SK-N-SH (cell line): Measurements from ENCODE around the gene PXT1. TPM values are rescaled to one million over a fixed set of nuclear protein-coding genes. Genes with fewer than 3 reads are reported as not detected.
"Not testable (repeated sequence)": the region's sequence is repeated elsewhere in the genome, so short reads cannot be mapped to it uniquely, and the experiment has no call there.

Experiments used
- CTCF ChIA-PET: fragments of 300-600, 350-600 bp; formaldehyde crosslinking; extraction: SDS; loops from one replicate; lab custom pipeline; 2021; lab: Yijun Ruan, JAX
- POLR2A ChIA-PET: fragments of 350-600 bp; sonication (Branson Sonifier 250); formaldehyde crosslinking; extraction: SDS; loops from one replicate; lab custom pipeline; 2020; ENCODE audit warnings: antibody characterized with exemption, inconsistent platforms; lab: Yijun Ruan, JAX
- DNase-seq: peaks from one replicate; pipeline ENCODE4 v3.0.0; 2012
- H2AFZ ChIP-seq: fragments of 200-600 bp; sonication (generic); 2 replicates; pipeline ENCODE4 v1.8.1; 2016; ENCODE audit warnings: antibody characterized with exemption, mild to moderate bottlenecking, low read depth
- H3F3A ChIP-seq: fragments of 200-600 bp; sonication (generic); replicated peaks from 2 replicates; pipeline ENCODE3; 2016; ENCODE audit warnings: antibody characterized with exemption, mild to moderate bottlenecking; ENCODE audit not compliant: insufficient read depth
- H3K27ac ChIP-seq, 2 experiments: fragments of 200-500 bp in 1 of 2; fragments of 200-600 bp in 1 of 2; sonication (Bioruptor generic) in 1 of 2; sonication (generic), shearing (Covaris generic) in 1 of 2; 2 replicates each; pipeline versions ENCODE4 v1.5.1 to v1.6.1; 2014 to 2016; ENCODE audit warnings: low read depth in 2 of 2, inconsistent platforms in 1 of 2, low read length in 1 of 2, mild to moderate bottlenecking in 1 of 2, mixed read lengths in 1 of 2
- H3K27me3 ChIP-seq: fragments of 200-600 bp; sonication (generic), shearing (Covaris generic); 2 replicates; pipeline ENCODE4 v1.6.1; 2016; ENCODE audit warnings: mixed run types; ENCODE audit not compliant: insufficient read depth
- H3K36me3 ChIP-seq, 2 experiments: fragments of 200-500 bp in 1 of 2; fragments of 200-600 bp in 1 of 2; sonication (Bioruptor generic) in 1 of 2; sonication (generic) in 1 of 2; replicated peaks in 1 of 2; 2 replicates each; pipeline versions ENCODE3 to v1.5.1; 2014 to 2016; ENCODE audit warnings: low read length in 1 of 2, mild to moderate bottlenecking in 1 of 2; ENCODE audit not compliant: insufficient read depth in 2 of 2, control insufficient read depth in 1 of 2
- H3K4me1 ChIP-seq, 2 experiments: fragments of 200-500 bp in 1 of 2; fragments of 200-600 bp in 1 of 2; sonication (Bioruptor generic) in 1 of 2; sonication (generic), shearing (Covaris generic) in 1 of 2; 2 replicates each; pipeline versions ENCODE4 v1.5.1 to v1.6.1; 2014 to 2016; ENCODE audit warnings: low read depth in 1 of 2, low read length in 1 of 2, mixed run types in 1 of 2; ENCODE audit not compliant: insufficient read depth in 2 of 2, control insufficient read depth in 1 of 2
- H3K4me2 ChIP-seq: fragments of 200-600 bp; sonication (generic), shearing (Covaris generic); 2 replicates; pipeline ENCODE4 v1.6.1; 2017; ENCODE audit warnings: mixed run types
- H3K4me3 ChIP-seq, 2 experiments: fragments of 200-500 bp in 1 of 2; fragments of 200-600 bp in 1 of 2; sonication (Bioruptor generic) in 1 of 2; sonication (generic), shearing (Covaris generic) in 1 of 2; 2 replicates each; pipeline versions ENCODE4 v1.5.1 to v1.8.1; 2014 to 2016; ENCODE audit warnings: low read depth in 2 of 2, inconsistent platforms in 1 of 2, low read length in 1 of 2, mild to moderate bottlenecking in 1 of 2, mixed read lengths in 1 of 2, moderate library complexity in 1 of 2
- H3K79me2 ChIP-seq: fragments of 200-600 bp; sonication (generic); 2 replicates; pipeline ENCODE4 v1.8.1; 2017; ENCODE audit warnings: mild to moderate bottlenecking; ENCODE audit not compliant: insufficient read depth
- H3K9ac ChIP-seq: fragments of 200-600 bp; sonication (generic); 2 replicates; pipeline ENCODE4 v1.6.1; 2017; ENCODE audit warnings: mixed run types
- H3K9me2 ChIP-seq: fragments of 200-600 bp; sonication (generic); 2 replicates; pipeline ENCODE4 v1.6.1; 2017; ENCODE audit warnings: mixed run types
- H3K9me3 ChIP-seq: fragments of 200-600 bp; sonication (generic); 2 replicates; pipeline ENCODE4 v1.6.1; 2017; ENCODE audit warnings: mixed run types, mild to moderate bottlenecking, moderate library complexity
- H4K20me1 ChIP-seq: fragments of 200-600 bp; sonication (generic); 2 replicates; pipeline ENCODE4 v1.6.1; 2017; ENCODE audit warnings: mild to moderate bottlenecking, mixed run types; ENCODE audit not compliant: insufficient read depth
- CHD2 ChIP-seq: fragments of 150-350 bp; IDR thresholded peaks from 2 replicates; pipeline ENCODE4 v1.6.1; 2018; ENCODE audit warnings: low read length; ENCODE audit not compliant: partially characterized antibody
- ELF1 ChIP-seq: IDR thresholded peaks from 2 replicates; pipeline ENCODE4 v1.4.0; 2012
- FOXJ3 ChIP-seq: sonication (generic); formaldehyde crosslinking; IDR thresholded peaks from 2 replicates; pipeline ENCODE4 v1.5.1; 2020; ENCODE audit warnings: mild to moderate bottlenecking, missing genetic modification reagents
- FOXM1 ChIP-seq: IDR thresholded peaks from 2 replicates; pipeline ENCODE4 v1.4.0; 2012; ENCODE audit warnings: low read depth, mild to moderate bottlenecking
- GATA2 ChIP-seq: sonication (generic); formaldehyde crosslinking; IDR thresholded peaks from 2 replicates; pipeline ENCODE4 v1.5.0; 2020; ENCODE audit warnings: mild to moderate bottlenecking, missing genetic modification reagents
- JUND ChIP-seq: IDR thresholded peaks from 2 replicates; pipeline ENCODE4 v1.4.0; 2012
- MXI1 ChIP-seq: IDR thresholded peaks from 2 replicates; pipeline ENCODE4 v1.6.1; 2012; ENCODE audit warnings: mild to moderate bottlenecking, low read depth, low read length, improper control_type of control experiment
- NRF1 ChIP-seq: IDR thresholded peaks from 2 replicates; pipeline ENCODE4 v1.6.1; 2012; ENCODE audit warnings: low read depth, mild to moderate bottlenecking, low read length
- SMC3 ChIP-seq: IDR thresholded peaks from 2 replicates; pipeline ENCODE4 v1.6.1; 2012; ENCODE audit warnings: low read depth, low read length, improper control_type of control experiment
- TCF12 ChIP-seq: IDR thresholded peaks from 2 replicates; pipeline ENCODE4 v1.4.0; 2012
- YY1 ChIP-seq: IDR thresholded peaks from 2 replicates; pipeline ENCODE4 v1.4.0; 2012; ENCODE audit warnings: low read depth, mild to moderate bottlenecking
- WGBS: methylation state at CpG from one replicate; pipeline ENCODE4 v1.1.6; 2017; ENCODE audit warnings: low lambda C conversion rate; 5-methylcytosine and 5-hydroxymethylcytosine counted together
- polyA plus RNA-seq, 3 experiments: library from polyadenylated mRNA; depleted of rRNA; stranded (reverse); fragments of >200 nt; gene quantifications; 2 replicates each; pipeline ENCODE4 v1.2.3, GENCODE V29; 2012
- TF ChIP-seq, protein P1 (sequence below): IDR thresholded peaks from 2 replicates; pipeline ENCODE4 v1.4.0; 2012; ENCODE audit warnings: low read depth, borderline replicate concordance

PXT1 gene
- polyA plus RNA-seq, 1 of the 3 experiments (the other 2 are of a cell fraction), result not detected

- TF ChIP-seq, protein P1, sequence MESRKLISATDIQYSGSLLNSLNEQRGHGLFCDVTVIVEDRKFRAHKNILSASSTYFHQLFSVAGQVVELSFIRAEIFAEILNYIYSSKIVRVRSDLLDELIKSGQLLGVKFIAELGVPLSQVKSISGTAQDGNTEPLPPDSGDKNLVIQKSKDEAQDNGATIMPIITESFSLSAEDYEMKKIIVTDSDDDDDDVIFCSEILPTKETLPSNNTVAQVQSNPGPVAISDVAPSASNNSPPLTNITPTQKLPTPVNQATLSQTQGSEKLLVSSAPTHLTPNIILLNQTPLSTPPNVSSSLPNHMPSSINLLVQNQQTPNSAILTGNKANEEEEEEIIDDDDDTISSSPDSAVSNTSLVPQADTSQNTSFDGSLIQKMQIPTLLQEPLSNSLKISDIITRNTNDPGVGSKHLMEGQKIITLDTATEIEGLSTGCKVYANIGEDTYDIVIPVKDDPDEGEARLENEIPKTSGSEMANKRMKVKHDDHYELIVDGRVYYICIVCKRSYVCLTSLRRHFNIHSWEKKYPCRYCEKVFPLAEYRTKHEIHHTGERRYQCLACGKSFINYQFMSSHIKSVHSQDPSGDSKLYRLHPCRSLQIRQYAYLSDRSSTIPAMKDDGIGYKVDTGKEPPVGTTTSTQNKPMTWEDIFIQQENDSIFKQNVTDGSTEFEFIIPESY, result no peak
- no peak for TF ChIP-seq JUND
- TF ChIP-seq SMC3, result no peak
- no peak for TF ChIP-seq GATA2 (CRISPR knock-in tag)
- no peak for TF ChIP-seq FOXJ3 (CRISPR knock-in tag)
- TF ChIP-seq CHD2, result no peak
- TF ChIP-seq NRF1, result no peak
Measured at GRCh38 chr6:36487698-36488097, 45.0 kb upstream of the PXT1 start (continued).

DNA sequence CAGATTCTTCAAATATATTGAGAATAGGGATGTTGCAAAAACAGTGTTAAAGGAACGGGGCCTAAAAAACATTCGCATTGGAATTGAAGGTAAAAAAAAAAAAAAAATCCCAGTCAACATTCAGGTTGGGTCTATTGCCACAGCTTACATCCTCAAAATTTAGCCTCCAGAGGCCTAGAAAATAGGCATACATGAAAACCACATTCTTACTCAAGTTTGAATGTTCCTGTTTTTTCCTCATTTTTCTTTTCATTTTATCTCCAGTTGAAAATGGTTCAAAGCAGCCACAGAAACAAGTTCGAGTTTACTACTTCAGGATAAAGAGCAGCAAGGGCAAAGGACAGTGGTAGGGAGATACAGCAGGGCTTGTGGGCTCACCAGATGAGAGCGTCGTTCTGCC, 42.1 kb upstream of the PXT1 start:
- H3K9ac ChIP-seq, result no peak overlapping the region
- H3K9me2 ChIP-seq, result no peaks in the 10 kb centered on the region
- H2AFZ ChIP-seq, result no peak overlapping the region
- H3K9me3 ChIP-seq, result no peaks in the 10 kb centered on the region
- no peak overlapping the region for H3K4me2 ChIP-seq
- H3K27me3 ChIP-seq, result no peaks in the 10 kb centered on the region
- H4K20me1 ChIP-seq, result no peaks in the 10 kb centered on the region
- TF ChIP-seq YY1 (no peak), MXI1 (no peak), ELF1 (no peak), TCF12 (no peak), FOXM1 (no peak)
- ChIA-PET CTCF (no interaction called here), POLR2A (no interaction called here)
- 98% methylated on average over 5 of the region's 5 CpGs for WGBS
- H3F3A ChIP-seq, result peaks cover 4% of the 10 kb centered on the region
- no peaks in the 10 kb centered on the region; a peak in 1 of 4 replicates for H3K4me1 ChIP-seq
- no peaks in the 10 kb centered on the region for H3K79me2 ChIP-seq
- H3K27ac ChIP-seq, result no peak overlapping the region
- H3K36me3 ChIP-seq, result peaks cover 48 to 51% of the 10 kb centered on the region in 2 experiments
- H3K4me3 ChIP-seq, result no peak overlapping the region
- no peak for DNase-seq

- H3K27me3 ChIP-seq, H3K9me2 ChIP-seq, H3K79me2 ChIP-seq, H4K20me1 ChIP-seq, H2AFZ ChIP-seq, H3K4me2 ChIP-seq, H3K9ac ChIP-seq, H3K27ac ChIP-seq, H3K9me3 ChIP-seq, H3K4me3 ChIP-seq, H3K4me1 ChIP-seq, CTCF ChIA-PET, DNase-seq, H3F3A ChIP-seq, POLR2A ChIA-PET: not testable (repeated sequence)
- 98% methylated on average over 5 of the region's 5 CpGs for WGBS
- peaks cover 46 to 53% of the 10 kb centered on the region in 2 experiments for H3K36me3 ChIP-seq
Measured at GRCh38 chr6:36483326-36483725, 40.7 kb upstream of the PXT1 start.
